HG03575 (cell line): ENCODE data around the gene CAMK2B.
"Not testable (repeated sequence)": the region's sequence is repeated elsewhere in the genome, so short reads cannot be mapped to it uniquely, and the experiment has no call there.

ENCODE experiments used
- ATAC-seq: cut with Tn5 transposase; IDR thresholded peaks from one replicate; pipeline ENCODE4 v1.9.1; 2021; ENCODE audit not compliant: unreplicated experiment, insufficient number of reproducible peaks, low FRiP score; ENCODE audit errors: extremely low read depth

The CAMK2B gene

DNA sequence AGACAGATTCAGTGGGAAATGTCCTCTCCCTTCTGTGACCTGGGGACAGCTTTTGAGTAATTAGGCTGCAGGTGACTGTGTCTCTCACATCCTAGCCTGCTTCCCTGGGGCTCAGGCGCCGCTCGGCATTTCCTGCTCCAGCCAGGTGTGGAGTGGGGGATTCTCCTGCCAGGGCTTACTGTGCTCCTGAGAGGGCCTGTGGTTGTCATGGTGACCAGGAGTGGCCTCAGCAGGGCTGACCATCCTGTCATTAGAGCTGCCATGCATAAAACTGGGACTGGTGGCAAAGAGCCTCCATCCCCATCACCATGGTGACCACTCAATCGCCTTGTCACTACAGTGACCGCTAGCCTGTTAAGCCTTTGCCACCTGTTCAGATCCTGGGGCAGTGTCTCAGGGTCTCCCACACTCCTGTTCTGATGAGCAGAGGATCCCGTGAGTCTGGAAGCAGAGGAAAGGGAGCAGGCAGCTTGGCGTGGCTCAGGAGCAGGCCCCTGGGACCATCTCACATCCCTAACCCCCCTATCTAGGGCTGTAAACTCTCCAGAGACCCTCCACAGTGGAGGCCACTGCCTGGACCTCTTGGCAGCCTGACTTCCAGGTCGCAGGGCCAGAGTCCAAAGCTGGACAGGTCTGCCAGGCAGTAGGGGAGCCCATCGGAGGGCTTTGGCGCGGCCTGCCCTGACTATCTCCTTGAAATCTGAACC, 136.0 kb downstream of the CAMK2B start, which contains the start of gene GCK:
Gene GCK, minus strand, starts transcription at position 154 of the 707 bp plus-strand sequence. CDS start 486 bp downstream, outside the sequence.
- no peak for ATAC-seq

DNA sequence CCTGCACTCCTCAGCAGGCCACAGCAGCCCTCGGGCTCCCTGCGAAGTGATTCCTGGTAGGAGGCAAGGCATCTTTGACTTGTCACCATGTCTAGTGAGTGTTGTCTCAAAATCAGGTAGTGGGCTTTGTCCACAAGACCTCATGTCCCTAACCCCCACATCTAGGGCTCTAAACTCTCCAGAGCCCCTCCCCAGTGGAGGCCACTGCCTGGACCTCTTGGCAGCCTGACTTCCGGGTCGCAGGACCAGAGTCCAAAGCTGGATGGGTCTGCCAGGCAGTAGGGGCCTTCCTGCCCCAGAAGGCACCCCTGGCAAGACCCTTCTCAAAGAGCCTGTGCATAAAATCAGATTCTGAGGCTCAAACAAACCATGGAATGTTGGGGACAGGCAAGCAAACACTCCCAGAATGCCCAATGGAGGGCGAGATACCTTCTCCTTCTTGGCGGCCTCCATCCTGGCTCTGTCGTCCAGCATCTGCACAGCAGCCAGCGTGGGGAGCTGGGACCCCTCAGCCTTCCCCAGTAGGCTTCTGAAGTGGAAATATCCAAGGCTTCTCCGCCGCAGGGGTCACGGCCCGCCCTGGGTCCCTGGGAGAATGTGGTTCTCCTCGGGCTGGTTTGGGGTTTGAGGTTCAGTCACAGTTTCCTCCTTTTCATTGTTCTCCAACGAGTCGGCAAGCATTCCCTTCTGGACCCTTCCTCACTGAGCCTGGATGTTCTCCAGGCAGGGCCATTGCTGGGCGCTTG, 136.7 kb downstream of the CAMK2B start:
- no peak for ATAC-seq

DNA sequence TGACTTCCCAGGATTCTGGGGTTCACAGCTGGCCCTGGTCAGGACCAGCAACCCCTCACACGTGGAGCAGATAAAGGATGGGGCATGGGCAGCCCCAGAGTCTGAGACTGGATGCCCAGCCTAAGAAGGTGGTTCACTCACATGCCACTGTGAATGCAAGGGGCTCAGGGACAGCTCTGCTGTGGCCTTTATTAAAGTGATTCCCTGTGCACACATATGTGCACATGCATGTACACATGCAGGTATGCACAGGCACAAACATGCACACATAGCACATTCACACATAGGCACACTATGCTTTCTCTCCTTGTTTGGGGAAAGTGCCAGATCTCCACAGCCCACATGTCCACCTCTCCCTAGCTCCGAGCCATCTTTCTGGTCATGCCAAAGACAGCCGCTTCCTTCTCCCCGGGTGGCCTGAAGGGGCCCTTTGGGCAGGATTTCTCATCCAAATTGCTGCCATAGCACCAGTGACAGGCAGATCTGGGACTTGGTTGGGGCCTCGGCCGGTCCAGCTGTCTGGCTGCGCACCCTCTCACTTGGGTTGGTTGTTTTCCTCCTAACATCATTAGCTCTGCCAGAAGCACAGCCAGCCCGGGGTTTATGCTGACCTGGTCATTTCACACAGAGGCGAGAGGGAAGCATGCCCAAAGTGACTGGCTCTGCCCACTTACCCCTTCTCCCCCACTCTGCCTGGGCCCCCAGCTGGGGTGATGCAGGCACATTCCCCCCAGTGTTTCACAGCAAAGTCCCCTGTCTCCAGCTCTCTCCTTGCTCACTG, 137.6 kb downstream of the CAMK2B start:
- ATAC-seq, result no peak

DNA sequence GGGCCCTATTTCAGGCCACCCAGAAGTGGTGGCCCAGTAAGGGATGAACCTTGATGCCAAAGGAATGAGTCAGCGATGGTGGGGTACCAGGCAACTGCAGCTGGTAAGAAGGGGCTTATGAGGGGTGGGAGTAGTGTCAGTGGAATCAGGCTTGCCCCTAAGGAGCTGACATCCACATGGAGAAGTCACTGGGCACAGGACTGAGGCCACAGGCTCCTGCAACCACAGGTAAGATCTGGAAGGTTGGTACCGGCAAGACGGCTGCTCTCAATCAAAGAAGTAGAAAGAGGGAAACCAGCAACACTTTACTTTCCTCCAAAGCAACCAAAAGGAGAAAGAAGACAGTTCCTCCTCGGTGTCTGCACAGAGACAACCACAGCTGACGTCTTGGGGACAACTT, 138.7 kb downstream of the CAMK2B start:
- no peak for ATAC-seq

DNA sequence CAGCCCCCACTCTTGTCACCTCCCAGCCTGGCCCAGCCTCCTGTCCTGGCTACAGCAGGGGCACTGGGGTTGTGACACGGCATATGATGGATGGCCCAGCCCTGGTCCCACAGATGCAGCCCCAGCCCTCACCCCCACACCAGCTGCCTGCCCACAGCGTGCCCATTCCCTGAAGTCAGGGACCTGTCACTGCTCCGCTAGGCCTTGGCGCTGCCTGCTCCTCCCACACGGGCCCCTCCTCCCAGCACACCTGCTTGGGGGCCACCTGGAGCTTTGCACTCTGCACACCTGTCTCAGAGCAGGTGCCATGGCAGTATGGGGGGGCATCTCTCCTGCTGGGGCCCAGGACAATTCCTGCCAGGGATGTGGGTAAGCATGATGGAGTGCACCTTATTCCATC, 139.7 kb downstream of the CAMK2B start:
- no peak for ATAC-seq

DNA sequence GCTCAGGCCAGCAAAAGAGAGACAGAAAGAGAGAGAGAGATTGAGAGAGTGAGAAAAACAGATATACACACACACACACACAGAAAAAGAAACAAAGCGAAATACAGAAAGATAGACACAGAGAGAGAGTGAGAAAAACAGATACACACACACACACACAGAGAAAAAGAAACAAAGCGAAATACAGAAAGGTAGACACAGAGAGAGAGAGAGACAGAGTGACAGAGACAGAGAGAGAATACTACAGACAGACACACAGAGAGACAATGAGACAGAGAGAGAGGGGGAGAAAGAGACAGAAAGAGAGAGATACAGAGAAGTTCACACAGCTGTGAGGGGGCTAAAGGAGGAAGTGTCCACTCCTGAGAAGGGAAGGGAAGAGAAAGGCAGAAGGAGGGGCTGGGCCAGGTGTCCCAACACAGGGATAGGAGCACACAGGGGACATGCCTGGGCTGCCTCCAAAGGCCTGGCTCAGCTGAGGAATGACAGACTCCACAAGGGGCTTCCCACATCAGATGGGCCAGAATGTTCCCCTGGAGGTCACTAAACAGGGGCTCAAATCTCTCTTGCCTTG, 140.4 kb downstream of the CAMK2B start:
- no peak for ATAC-seq

DNA sequence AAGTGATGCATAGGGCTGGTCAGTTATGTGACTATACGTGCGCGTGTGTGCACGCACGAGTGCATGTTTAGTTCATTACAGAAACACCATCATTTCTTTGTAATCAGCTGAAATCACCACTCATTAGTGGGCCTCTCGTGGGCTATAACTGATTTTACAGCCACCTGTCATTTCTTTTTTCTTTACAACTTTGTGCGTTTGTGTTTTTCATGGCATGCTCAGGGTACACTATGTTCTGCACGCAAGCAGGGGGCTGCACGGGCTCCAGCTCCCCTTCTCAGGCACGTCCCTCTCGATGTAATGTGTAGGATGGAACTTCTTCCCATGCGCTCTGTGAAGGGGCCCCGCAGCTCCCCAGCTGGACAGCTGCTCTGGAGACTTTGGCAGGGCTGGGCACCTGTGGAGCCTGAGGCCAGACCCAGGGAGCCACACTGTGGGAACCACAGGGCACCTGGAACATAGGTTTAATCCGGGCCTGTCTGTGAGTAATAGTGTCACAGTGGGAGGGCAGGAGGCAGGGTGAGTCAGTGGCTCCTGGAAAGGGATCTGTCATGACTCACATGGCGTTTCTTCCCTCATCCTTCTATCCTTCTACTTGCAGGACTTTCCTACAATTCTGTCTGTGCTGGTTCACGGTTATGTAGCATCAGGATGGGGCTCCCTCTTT, 141.1 kb downstream of the CAMK2B start:
- ATAC-seq, result no peak

DNA sequence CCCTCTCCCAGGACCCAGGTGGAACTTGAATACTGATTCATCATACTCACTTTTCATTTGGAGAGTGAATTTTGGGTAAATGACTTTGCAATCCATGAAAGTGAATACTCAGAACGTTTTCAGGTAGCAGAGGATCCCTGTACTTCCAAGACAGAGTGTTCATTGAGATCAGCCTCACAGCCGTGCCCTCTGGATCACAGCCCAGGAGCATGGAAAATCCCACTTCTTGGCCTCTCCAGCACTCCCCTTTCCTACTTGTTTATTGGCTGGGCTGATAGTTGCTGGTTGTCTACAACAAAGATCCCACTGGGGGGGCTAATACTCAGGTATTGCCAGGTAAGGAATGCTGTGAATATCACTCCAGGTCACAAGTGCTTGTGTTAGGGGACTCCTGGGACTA, 142.0 kb downstream of the CAMK2B start:
- no peak for ATAC-seq

DNA sequence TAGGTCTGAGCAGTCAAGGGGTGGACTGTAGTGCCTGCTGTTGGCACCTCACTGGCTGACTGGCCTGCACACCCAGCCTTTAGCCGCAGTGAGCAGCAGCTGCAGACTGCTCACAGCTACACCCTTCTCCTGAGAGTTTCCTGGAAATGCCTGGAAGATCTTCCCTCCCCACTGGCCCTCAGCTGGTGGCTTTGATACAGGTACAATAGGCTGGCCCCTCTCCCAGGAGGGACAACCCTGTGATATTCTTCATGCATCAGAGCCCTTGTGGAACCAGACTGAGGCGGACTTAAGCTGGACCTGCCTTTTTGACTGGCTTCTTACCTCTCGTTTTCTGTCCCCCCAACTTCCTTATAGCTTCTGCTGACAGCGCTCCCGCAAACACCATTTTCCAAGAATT, 142.6 kb downstream of the CAMK2B start:
- ATAC-seq, result no peak

DNA sequence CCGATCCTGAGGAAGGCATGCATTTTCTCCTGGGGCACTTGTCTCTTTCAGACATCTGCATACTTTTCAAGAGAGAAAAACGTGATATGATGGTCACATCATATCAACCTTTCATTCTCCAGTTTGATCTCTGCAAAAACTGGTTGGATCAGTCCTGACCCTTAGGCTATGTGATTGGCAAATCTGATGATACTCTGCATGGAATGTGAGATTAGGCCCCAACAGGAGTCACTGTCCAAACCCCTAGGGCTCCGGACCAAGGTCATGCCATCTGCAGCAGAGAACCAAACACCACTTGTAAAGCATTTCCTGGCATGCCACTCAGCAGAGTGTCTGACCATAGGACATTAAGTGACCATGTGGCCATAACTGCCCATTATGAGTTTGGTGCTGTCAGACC, 144.8 kb downstream of the CAMK2B start:
- ATAC-seq, result no peak

DNA sequence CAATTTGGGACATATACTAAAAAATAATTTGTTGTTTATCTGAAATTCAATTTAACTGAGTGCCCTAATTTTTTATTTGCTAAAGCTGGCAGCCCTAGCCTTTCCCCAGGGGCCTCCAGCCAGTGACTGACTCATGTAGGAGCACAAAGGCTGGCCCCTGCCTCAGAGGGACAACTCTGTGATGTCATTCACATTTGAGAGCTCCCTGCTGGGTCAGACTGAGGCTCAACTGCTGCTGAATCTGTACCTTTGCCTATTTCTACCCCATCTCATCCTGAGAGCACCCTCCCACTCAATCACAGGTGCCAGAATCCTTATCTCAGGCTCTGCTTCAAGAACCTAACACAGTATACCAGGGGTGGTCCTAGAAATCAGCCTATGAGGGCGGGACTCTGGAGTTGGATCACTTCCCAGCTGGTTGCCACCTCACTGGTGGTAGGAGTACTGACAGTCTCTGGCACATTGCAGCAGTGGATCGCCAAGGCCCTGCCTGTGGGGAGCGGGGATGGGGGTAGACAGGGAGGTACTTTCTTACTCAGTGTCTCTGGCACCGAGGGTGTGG, 147.7 kb downstream of the CAMK2B start:
- ATAC-seq, result no peak

DNA sequence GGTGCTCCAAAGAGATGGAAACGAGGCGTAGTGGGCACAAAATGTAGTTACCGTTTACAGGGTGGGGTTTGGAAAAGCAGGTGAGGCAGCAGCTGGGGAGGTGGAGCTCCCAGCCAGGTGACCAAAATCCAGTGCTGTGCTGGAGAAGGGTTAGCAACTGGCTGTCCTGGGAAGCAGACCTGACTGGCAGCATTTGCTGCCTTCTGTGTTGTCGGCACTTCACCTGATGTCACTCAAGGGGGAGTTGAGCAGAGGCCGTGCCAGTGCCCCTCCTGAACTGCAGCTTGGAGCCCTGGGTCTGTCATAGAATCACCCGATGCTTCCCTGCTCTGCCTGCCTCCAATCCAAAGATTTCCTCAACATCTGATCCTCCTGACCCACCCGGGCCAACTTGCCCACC, 148.9 kb downstream of the CAMK2B start:
- no peak for ATAC-seq

DNA sequence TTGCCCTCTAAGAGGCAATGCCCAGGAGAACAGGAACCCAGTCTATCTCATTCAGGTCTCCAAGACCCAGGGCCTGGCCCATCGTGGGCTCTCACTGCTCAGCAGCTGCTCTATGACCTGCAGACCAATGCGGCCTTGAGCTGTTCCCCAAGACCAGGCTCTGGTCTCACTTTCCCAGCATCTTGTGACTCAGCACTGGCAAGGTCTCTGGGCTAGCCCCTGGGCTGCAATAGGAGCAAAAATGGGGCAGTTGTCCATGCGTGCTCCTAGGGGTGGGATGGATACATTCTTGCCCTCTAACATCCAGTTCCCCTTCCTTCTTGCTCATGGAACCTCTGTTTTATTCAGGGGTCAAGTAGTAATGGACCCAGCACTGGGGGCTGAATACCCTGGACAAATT, 149.7 kb downstream of the CAMK2B start:
- ATAC-seq, result no peak

DNA sequence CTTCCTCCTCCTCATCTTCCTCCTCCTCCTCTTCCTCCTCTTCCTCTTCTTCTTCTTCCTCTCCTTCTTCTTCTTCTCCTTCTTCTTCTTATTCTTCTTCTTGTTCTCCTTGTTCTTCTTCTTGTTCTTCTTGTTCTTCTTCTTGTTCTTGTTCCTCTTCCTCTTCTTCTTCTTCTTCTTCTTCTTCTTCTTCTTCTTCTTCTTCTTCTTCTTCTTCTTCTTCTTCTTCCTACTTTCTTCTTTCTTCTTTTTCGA, 150.8 kb downstream of the CAMK2B start:
- not testable (repeated sequence) for ATAC-seq

DNA sequence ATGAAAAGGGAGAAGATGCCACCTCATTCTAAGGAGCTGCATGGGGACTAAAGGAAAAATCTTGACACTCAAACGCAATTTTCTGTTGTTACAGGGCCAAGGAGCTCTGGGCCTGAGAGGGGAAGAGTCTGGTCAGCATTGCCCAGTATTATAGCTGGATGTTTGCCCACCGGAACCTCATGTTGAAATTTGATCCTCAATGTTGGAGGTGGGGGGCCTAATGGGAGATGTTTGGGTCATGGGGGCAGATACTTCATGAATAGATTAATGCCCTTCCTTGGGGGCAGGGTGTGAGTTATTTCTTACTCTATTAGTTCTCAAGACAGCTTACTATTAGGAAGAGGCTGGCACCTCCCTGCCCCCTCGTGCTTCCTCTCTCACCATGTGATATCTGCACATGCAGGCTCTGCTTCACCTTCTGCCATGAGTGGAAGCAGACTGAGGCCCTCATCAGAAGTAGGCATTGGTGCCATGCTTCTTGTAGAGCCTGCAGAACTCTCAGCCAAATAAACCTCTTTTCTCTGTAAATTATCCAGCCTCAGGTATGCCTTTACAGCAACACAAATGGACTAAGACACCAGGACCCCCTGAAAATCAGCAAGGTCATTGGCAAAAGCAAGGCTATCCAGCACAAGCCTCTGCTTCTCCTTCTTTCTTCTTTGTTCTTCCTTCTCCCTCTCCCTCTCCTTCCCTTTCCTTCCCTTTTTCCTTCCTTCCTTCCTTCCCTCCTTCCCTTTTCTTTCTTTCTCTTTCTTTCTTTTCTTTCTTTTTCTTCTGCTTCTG, 151.3 kb downstream of the CAMK2B start:
- no peak for ATAC-seq

DNA sequence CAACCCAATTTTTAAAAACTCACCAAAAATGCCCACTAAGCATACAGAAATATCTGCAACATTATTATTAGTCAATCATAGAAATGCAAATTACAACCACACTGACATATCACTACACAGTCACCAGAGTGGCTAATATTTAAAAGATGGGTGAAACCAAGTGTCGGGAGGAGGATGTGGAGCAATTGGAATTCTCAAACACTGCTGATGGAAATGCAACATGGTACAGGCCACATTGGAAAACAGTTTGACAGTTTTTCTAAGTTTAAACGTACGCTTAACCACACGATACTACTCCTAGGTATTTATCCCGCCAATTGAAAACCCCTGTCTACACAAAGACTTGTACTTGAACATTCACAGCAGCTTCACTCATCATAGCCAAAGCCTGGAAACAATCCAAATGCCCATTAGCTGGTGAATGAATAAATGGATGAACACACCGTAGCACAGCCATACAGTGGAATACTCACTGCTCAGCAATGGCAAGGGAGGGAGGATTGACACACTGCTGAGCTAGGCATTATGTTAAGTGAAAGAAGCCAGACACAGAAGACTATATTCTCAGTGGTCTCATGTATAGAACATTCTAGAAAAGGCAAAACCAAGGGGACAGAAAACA, 152.5 kb downstream of the CAMK2B start:
- ATAC-seq, result no peak

DNA sequence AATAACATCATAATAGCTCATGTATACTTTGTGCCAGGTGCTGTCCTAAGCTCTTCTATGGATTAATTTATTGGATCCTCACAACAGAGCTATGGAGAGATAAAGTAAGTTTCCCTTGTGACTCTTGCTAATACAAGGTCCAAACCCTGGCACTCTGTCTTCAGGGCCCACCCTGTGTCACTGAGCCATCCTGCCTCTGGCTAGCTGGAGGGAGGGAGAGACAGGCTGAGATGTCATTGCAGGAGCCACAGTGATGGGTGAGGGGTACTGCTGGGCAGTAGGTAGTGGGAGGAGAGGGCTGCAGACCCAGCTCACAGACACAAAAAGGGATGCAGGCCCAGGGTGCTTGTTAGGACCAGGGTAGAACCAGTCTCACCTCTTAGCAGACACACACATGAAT, 153.0 kb downstream of the CAMK2B start:
- ATAC-seq, result no peak

DNA sequence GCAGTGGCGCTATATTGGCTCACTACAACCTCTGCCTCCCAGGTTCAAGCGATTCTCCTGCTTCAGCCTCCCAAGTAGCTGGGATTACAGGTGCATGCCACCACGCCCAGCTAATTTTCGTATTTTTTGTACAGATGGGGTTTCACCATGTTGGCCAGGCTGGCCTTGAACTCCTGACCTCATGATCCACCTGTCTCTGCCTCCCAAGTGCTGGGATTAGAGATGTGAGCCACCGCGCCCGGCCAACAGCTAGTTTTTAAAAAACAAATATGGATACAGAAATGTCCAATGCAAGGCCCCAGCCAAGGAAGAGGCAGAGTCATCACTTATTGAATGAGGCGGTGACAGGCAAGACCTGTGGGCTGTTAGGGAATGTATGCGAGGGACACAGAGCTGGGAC, 153.5 kb downstream of the CAMK2B start:
- not testable (repeated sequence) for ATAC-seq
